ENCODE measurements around the gene CUL4B. TPM values are rescaled to one million over a fixed set of nuclear protein-coding genes. Genes with fewer than 3 reads are reported as not detected.
A peak's percentile ranks its signal among the peaks of the same experiment; 100 is the strongest.
"Not testable (repeated sequence)": the region's sequence is repeated elsewhere in the genome, so short reads cannot be mapped to it uniquely, and the experiment has no call there.

CUL4B gene
- total RNA-seq, result 10 to 100 TPM; 20.6 to 23.3 (median 21.5) TPM

DNA sequence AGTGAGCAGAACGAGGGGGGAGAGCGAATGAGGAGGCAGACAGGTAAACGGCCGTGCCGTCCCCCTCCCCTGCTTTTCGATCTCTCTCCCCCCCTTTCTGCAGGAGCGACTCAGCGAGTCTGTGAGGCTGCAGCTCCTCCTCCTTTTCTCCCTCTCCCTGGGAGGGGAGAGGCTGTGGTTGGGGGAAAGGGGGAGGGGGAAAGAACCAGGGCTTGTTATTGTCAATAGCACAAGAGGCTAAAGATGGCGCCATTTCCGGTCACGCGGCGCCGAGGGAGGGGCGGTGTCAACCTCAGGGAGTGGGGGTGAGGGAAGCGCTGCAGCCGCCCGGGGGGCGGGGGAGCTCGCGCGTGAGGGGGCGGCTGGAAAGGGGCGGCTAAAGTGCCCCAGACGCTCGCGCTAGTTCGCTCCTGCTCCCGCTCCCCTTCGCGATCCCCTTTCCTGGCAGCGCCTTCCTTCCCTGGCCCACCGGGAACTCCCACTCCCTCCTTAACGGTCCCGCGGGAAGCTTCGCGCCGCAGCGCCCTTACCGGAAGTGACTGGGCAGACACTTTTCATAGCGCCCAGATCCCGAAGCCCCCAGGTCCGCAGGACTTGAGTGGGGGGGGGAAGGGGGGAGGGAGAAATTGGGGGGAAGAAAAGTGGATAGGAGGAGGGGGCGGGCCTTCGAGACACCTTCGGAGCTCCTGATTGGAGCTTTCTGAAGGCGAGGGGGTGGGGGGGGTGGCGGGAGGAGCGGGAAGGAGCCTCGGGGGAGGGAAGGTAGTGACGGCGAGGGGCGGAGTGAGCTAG is at the start of gene CUL4B:
CUL4B (minus strand) TSS at position 121 of the 792 bp plus-strand sequence. CDS start 324 bp downstream, outside the sequence.
- Mint-ChIP-seq H3K9me3 (no peaks in the 10 kb centered on the region), H3K4me3 (peak within 1 kb of the TSS; percentile 95), H3K4me1 (ENCODE audit: low read depth) (peaks cover 25% of the 10 kb centered on the region), H3K36me3 (ENCODE audit: insufficient read depth) (peaks cover 2% of the 10 kb centered on the region), H3K27me3 (ENCODE audit: low read depth) (no peaks in the 10 kb centered on the region)
- peak; percentile 87 to 92 for ATAC-seq
- DNase-seq, result peak; percentile 87

DNA sequence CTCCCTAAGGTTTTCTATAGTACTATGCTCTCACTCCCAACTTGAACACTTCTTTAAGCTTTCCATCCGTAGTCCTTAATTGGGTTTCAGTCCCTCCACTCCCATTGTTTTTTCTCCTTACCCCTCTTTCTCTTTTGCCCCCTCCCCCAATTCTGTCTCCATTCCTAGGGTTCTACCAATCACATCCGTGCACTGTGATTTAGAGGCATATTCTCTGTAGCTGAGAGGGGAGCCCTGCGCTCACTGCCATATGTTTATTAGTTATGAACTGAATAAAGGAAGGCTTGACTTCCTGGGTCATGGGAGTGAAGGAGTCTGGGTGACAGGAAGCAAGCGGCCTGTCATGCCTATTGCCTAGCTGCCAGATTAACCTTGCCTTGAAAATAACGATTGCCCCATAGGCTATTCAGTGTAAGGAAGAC is 43.6 kb upstream of the CUL4B start:
- DNase-seq (peak; percentile 5), ATAC-seq (peak; percentile 71 to 72)
- Mint-ChIP-seq H3K4me3 (peak overlapping the region; percentile 97), H3K27me3 (ENCODE audit: low read depth) (no peaks in the 10 kb centered on the region), H3K36me3 (ENCODE audit: insufficient read depth) (peaks cover 5% of the 10 kb centered on the region), H3K4me1 (ENCODE audit: low read depth) (peaks cover 7% of the 10 kb centered on the region), H3K9me3 (no peaks in the 10 kb centered on the region)

DNA sequence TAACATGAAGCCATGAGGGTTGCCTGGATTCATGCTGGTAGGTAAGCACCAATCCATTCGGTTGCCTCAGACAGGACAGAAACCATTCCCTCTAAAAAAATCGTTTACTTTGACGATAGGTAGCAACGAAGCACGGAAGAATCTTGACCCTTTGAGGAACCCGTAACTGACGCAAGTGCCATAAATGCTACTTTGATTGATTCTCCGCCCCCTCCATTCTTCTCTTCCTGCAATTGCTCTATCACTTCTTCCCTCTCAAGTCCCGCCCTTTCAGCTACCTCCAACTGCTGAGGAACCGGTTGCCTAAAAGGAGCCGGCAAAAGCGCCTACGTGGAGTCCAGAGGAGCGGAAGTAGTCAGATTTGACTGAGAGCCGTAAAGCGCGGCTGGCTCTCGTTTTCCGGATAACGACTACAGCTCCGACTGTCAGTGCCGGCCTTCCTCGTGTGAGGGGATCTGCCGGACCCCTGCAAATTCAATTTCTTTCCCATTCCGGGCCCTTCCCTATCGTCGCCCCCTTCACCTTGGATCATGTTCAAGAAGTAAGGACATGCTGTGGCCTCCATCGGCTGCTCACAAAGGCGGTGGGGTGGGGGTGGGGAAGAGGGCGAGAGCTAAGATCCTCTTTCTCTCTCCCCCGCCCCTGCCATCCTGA is 43.1 kb upstream of the CUL4B start, which contains the start of gene MCTS1:
MCTS1 (plus strand) TSS at position 395 of the 654 bp plus-strand sequence; CDS start at position 531, 136 bp downstream.
- Mint-ChIP-seq H3K36me3 (ENCODE audit: insufficient read depth) (peaks cover 4% of the 10 kb centered on the region), H3K27me3 (ENCODE audit: low read depth) (no peaks in the 10 kb centered on the region), H3K4me1 (ENCODE audit: low read depth) (peaks cover 7% of the 10 kb centered on the region), H3K9me3 (no peaks in the 10 kb centered on the region), H3K4me3 (peak within 1 kb of the TSS; percentile 97)
- DNase-seq, result peak; percentile 65
- peak; percentile 96 to 97 for ATAC-seq

DNA sequence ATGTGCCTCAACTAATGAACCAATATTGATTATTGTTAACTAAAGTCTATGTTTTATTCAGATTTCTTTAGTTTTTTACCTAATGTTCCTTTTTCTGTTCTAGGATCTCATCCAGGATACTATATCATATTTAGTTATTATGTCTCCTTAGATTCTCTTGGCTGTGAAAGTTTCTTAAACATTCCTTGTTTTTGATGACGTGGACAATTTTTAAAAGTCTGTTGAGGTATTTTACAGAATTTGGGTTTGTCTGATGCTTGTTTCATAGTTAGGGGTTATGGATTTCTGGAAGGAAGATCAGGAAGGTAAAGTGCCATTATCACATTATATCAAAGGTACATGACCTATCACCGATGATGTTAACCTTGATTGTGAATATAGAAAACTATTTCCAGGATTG is 24.9 kb upstream of the CUL4B start:
- Mint-ChIP-seq H3K27me3 (ENCODE audit: low read depth) (no peaks in the 10 kb centered on the region), H3K4me3 (no peak overlapping the region), H3K4me1 (ENCODE audit: low read depth) (no peaks in the 10 kb centered on the region), H3K36me3 (ENCODE audit: insufficient read depth) (peaks cover 3% of the 10 kb centered on the region), H3K9me3 (no peaks in the 10 kb centered on the region)
- ATAC-seq (no peak), DNase-seq (no peak)

DNA sequence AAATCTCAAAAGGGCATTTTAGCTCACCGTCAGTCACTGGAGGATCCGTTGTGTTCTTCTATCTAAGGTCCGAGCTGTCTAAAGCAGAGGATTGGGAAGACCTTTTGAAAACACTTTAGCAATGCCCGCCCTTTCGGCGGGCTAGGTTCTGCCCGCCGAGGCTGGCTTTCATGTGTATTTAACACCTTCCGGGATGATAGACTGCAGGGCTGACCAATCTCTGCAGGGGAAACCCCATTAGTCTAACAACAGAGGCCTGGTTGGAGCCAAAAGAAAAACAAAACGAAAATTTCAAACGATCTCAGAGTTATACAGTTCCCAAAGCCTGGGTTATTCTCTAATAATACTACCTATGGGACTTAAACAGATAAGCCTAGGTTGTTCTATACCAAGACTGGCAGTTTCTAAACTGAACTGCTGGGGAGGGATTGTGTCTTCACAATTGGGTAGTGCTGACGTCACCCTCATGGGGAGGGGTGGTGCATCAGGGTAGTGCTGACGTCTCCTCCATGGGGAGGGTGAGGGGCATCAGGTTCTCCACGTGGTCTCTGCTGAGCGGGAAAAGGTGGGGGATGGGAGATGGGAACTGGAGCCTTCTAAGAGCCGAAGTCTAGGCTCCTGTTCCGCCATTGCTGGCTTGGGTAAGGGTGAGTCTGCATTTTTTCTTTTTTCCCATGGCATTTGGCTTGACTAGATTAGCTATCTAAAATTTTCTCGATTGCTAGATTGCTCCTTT is 14.8 kb upstream of the CUL4B start:
- Mint-ChIP-seq H3K27me3 (ENCODE audit: low read depth) (no peaks in the 10 kb centered on the region), H3K4me3 (no peak overlapping the region), H3K9me3 (no peaks in the 10 kb centered on the region), H3K36me3 (ENCODE audit: insufficient read depth) (no peaks in the 10 kb centered on the region), H3K4me1 (ENCODE audit: low read depth) (peaks cover 3% of the 10 kb centered on the region)
- ATAC-seq (no peak), DNase-seq (no peak)

DNA sequence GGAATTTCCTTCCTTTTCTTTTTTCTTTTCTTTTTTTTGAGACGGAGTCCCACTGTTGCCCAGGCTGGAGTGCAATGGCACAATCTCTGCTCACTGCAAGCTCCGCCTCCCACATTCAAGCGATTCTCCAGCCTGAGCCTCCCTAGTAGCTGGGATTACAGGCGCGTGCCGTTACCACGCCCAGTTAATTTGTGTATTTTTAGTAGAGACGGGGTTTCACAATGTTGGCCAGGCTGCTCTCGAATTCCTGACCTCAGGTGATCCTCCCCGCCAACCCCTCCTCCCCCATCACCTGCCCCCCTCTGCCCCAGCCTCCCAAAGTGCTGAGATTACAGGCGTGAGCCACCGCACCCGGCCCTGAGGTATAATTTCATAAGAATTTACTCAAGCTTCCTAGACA is 13.0 kb upstream of the CUL4B start:
- H3K36me3 Mint-ChIP-seq (ENCODE audit: insufficient read depth); DNase-seq; H3K4me1 Mint-ChIP-seq (ENCODE audit: low read depth); H3K9me3 Mint-ChIP-seq; ATAC-seq; H3K4me3 Mint-ChIP-seq; H3K27me3 Mint-ChIP-seq (ENCODE audit: low read depth): not testable (repeated sequence)

DNA sequence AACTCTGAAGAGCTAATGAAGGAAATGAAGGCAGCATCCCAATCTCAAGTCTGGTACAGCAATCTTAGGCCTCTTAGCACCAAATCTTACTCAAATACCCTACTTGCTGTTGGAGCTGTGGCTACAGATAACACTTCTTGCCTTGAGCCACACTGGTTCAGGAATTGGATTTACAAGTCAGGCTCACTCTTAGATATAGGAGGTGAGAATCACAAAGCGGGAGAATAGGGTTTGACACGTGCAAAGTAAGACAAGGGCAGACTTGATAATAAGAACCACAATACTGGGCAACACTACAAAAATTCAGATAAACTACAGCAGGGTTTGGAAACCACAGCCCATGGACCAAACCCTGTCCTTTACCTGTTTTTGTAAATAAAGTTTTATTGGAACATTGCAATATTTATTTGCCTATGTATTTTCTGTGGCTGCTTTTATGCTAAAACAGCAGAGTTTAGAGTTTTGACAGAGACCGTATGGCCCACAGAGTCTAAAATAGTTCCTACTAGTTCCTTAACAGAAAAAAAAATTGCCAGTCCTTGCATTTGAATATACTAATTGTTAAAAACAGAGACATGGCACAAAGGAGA is 9.3 kb upstream of the CUL4B start:
- no peaks in the 10 kb centered on the region for H3K9me3 Mint-ChIP-seq
- H3K36me3 Mint-ChIP-seq (ENCODE audit: insufficient read depth), result no peaks in the 10 kb centered on the region
- no peak overlapping the region for H3K4me3 Mint-ChIP-seq
- DNase-seq (no peak), ATAC-seq (no peak)
- H3K4me1 Mint-ChIP-seq (ENCODE audit: low read depth), result peaks cover 3% of the 10 kb centered on the region
- no peaks in the 10 kb centered on the region for H3K27me3 Mint-ChIP-seq (ENCODE audit: low read depth)

DNA sequence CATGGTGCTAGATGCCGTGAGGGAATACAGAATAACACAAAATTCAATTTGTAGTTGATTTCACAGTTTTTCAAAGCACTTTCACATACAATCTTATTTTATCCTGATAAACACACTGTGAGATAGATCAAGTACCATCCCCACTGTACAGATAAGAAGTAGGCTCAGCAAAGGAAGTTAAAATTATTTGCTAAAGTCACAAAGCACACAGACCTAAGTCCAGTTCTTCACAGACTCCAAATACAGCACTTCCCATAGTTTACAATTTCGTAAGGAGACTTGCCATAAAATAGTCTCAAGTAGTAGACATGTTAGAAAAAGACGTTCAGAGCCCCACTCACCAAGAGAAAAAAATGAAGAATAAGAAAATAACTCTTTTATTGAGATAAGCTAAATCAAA is 7.8 kb upstream of the CUL4B start:
- Mint-ChIP-seq H3K4me3 (no peak overlapping the region), H3K4me1 (ENCODE audit: low read depth) (peaks cover 3% of the 10 kb centered on the region), H3K27me3 (ENCODE audit: low read depth) (no peaks in the 10 kb centered on the region), H3K9me3 (no peaks in the 10 kb centered on the region), H3K36me3 (ENCODE audit: insufficient read depth) (no peaks in the 10 kb centered on the region)
- ATAC-seq, result no peak
- no peak for DNase-seq

DNA sequence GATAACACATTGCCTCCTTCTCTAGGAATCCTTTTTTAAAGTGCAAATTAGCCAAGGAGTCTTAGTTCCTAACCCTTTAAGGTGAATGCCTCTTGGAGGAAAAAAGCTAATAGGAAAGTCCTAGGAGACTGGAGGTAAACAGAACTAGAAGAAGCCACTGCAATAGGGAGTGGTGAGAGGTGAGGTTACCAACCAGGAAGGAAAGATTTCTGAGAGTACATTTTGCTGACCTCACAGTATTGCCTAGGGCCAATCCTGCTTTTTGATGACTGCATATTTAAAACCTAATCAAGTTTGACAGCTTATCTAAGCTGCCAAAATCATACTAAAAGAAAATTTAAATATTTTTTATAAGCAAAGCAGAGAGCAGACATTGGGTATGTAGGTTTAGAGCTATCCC is 7.3 kb upstream of the CUL4B start:
- DNase-seq (no peak), ATAC-seq (no peak)
- H3K9me3 Mint-ChIP-seq, result no peaks in the 10 kb centered on the region
- no peaks in the 10 kb centered on the region for H3K27me3 Mint-ChIP-seq (ENCODE audit: low read depth)
- H3K4me3 Mint-ChIP-seq, result no peak overlapping the region
- no peaks in the 10 kb centered on the region for H3K36me3 Mint-ChIP-seq (ENCODE audit: insufficient read depth)
- H3K4me1 Mint-ChIP-seq (ENCODE audit: low read depth), result peaks cover 3% of the 10 kb centered on the region

DNA sequence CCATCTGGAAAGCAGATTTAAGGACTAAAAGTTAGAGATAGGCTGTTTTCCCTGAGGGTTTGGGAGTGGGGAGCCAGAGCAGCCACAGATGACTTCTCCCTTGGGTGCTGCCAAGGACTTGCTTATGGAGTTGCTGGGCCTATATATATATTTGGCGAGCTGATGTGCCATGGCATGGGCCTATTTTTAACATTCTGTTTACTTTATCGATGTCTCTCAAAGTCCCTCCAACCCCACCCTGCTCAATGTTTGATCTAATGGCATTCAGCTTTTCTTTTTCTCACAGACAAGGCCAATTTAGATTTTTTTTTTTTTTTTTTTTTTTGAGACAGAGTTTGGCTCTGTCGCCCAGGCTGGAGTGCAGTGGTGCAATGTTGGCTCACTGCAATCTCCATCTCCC is 6.1 kb upstream of the CUL4B start:
- no peak for ATAC-seq

DNA sequence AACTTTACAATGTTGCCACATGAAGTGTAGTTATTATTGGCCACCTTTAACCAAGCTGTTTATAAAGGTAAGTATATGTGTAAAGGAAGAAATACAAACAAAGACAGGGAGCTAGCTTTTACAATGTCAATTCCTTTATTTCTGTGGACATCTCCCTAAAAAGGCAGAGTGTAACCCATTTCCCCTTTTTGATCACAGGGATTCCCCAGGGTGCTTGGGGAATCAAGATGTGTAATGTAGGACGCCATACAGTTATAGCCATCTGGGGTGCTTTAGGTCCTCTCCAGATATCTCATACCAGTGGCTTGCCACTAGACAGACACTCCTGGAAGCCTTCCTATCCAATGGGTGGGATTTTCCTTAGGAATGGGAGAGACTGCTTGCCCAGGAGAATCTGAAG is 4.2 kb upstream of the CUL4B start:
- no peaks in the 10 kb centered on the region for H3K9me3 Mint-ChIP-seq
- no peak overlapping the region for H3K4me3 Mint-ChIP-seq
- peaks cover 10% of the 10 kb centered on the region for H3K4me1 Mint-ChIP-seq (ENCODE audit: low read depth)
- DNase-seq (no peak), ATAC-seq (no peak)
- H3K36me3 Mint-ChIP-seq (ENCODE audit: insufficient read depth), result no peaks in the 10 kb centered on the region
- H3K27me3 Mint-ChIP-seq (ENCODE audit: low read depth), result no peaks in the 10 kb centered on the region

More for the DNA sequence above, 6.1 kb upstream of the CUL4B start:
- no peaks in the 10 kb centered on the region for H3K36me3 Mint-ChIP-seq (ENCODE audit: insufficient read depth)
- H3K27me3 Mint-ChIP-seq (ENCODE audit: low read depth), result no peaks in the 10 kb centered on the region
- no peak for DNase-seq
- peaks cover 9% of the 10 kb centered on the region for H3K4me1 Mint-ChIP-seq (ENCODE audit: low read depth)
- H3K9me3 Mint-ChIP-seq, result no peaks in the 10 kb centered on the region
- no peak overlapping the region for H3K4me3 Mint-ChIP-seq

DNA sequence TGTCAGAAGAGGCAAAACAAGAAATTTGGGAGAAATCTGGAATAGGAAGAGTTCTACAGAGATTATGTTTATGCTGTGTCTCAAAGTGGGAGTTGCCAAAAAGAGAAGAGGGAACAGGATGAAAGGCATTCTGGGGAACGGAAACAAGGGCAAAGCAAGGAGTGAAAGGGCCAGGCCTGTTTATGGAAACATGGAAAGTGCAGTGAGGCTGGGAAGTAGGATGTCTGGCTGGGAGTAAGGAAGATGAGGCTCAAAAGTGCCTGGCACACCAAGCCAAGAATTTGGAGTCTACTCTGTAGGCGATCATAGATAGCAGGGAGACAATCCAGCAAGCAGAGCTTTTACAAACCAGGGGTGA is 1.8 kb upstream of the CUL4B start:
- H3K4me3 Mint-ChIP-seq, result no peak overlapping the region
- H3K4me1 Mint-ChIP-seq (ENCODE audit: low read depth), result peaks cover 16% of the 10 kb centered on the region
- H3K27me3 Mint-ChIP-seq (ENCODE audit: low read depth), result no peaks in the 10 kb centered on the region
- no peaks in the 10 kb centered on the region for H3K36me3 Mint-ChIP-seq (ENCODE audit: insufficient read depth)
- H3K9me3 Mint-ChIP-seq, result no peaks in the 10 kb centered on the region
- ATAC-seq (no peak), DNase-seq (no peak)

DNA sequence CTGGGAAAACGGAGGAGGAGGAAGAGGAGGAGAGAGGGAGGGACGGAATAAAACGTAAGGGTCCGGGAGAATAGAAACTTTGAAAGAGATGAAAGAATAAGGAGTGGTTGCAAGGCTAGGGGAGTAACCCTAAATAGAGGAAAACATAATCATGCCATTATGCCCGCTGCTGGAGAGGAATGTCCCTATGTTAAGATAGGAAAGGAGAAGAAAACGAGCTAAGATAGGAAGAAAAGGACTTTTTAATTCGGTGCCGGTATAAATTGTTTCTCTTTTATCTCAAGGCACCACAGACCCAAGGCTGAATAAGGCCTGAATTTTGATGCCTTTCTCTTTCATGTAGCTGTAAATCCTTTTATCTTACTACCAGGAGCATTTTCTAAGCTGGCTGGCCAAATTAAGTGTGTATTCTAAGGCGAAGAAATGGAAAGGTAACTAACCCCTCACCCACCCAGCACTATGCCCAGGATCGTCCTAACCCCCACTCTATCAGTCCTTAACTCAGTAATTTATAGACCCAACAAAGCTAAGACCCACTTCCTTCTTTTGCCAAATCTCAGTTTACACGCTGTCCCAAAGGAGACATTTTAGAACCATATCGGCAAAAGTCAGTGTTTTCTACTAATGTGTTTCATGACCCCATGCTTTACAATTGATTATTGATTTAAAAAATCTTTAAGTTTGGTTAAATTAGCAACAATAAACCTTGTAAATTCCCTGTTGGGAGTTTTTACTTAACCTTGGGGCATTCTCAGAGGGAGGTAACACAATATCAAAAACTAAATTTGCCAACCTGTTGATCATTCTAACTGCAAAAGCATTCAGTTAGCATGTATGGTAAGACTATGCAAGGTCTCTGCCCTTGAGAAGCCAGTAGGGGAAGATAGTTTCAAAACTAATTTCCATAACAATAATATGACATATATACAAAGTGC is 1.1 kb upstream of the CUL4B start:
- ATAC-seq, result no peak
- no peak for DNase-seq
- H3K36me3 Mint-ChIP-seq (ENCODE audit: insufficient read depth), result peaks cover 2% of the 10 kb centered on the region
- peaks cover 22% of the 10 kb centered on the region for H3K4me1 Mint-ChIP-seq (ENCODE audit: low read depth)
- no peaks in the 10 kb centered on the region for H3K27me3 Mint-ChIP-seq (ENCODE audit: low read depth)
- H3K9me3 Mint-ChIP-seq, result no peaks in the 10 kb centered on the region
- peak overlapping the region; percentile 95 for H3K4me3 Mint-ChIP-seq
